Measurements from ENCODE around the gene MBD4.

MBD4 gene

GRCh38 chr3:129383292-129383860, 56.4 kb downstream of the MBD4 start:
- peaks cover 4% of the 10 kb centered on the region for H3K4me1 ChIP-seq (ENCODE audit: insufficient read depth, low read length, severe bottlenecking)
- TF ChIP-seq CTCF (IDR thresholded peaks at IDR 0.05; ENCODE audit: low read length) (peak; percentile 99), EZH2 (IDR thresholded peaks at IDR 0.05; ENCODE audit: borderline replicate concordance, low read length) (no peak)
- H3K27ac ChIP-seq (ENCODE audit: low read depth, low read length, poor library complexity, severe bottlenecking) = no peak overlapping the region
- no peaks in the 10 kb centered on the region for H4K20me1 ChIP-seq (ENCODE audit: insufficient read depth, low read length)
- no peaks in the 10 kb centered on the region for H3F3A ChIP-seq (ENCODE audit: insufficient read depth, low read length)
- H3K4me3 ChIP-seq (ENCODE audit: low read depth, low read length, poor library complexity, severe bottlenecking) = no peak overlapping the region
- H3K9me3 ChIP-seq (ENCODE audit: low read length) = peaks cover 11% of the 10 kb centered on the region
- peaks cover 19% of the 10 kb centered on the region for H3K36me3 ChIP-seq (ENCODE audit: insufficient read depth, low read length)
- no peak overlapping the region for H2AFZ ChIP-seq (ENCODE audit: low read length)
- H3K79me2 ChIP-seq (ENCODE audit: insufficient read depth, low read length) = no peaks in the 10 kb centered on the region
- no peak overlapping the region for H3K4me2 ChIP-seq (ENCODE audit: low read length)
- no peak overlapping the region for H3K9ac ChIP-seq (ENCODE audit: low read length)
- no peaks in the 10 kb centered on the region for H3K9me2 ChIP-seq (ENCODE audit: low read depth, low read length)
- peaks cover 8% of the 10 kb centered on the region; the same call in 1 of the 2 replicates for H3K27me3 ChIP-seq (ENCODE audit: insufficient read depth, low read length)

GRCh38 chr3:129382366-129382765, 57.4 kb downstream of the MBD4 start:
- Histone ChIP-seq H3K4me1 (ENCODE audit: insufficient read depth, low read length, severe bottlenecking) (peaks cover 4% of the 10 kb centered on the region), H3K9ac (ENCODE audit: low read length) (no peak overlapping the region), H3K9me2 (ENCODE audit: low read depth, low read length) (no peaks in the 10 kb centered on the region), H3K9me3 (ENCODE audit: low read length) (peaks cover 21% of the 10 kb centered on the region), H3F3A (ENCODE audit: insufficient read depth, low read length) (no peaks in the 10 kb centered on the region), H3K4me3 (ENCODE audit: low read depth, low read length, poor library complexity, severe bottlenecking) (no peak overlapping the region), H3K27ac (ENCODE audit: low read depth, low read length, poor library complexity, severe bottlenecking) (no peak overlapping the region), H4K20me1 (ENCODE audit: insufficient read depth, low read length) (no peaks in the 10 kb centered on the region), H3K79me2 (ENCODE audit: insufficient read depth, low read length) (no peaks in the 10 kb centered on the region), H3K36me3 (ENCODE audit: insufficient read depth, low read length) (peaks cover 9% of the 10 kb centered on the region; the same call in 1 of the 2 replicates), H3K4me2 (ENCODE audit: low read length) (no peak overlapping the region), H2AFZ (ENCODE audit: low read length) (no peak overlapping the region), H3K27me3 (ENCODE audit: insufficient read depth, low read length) (peaks cover 8% of the 10 kb centered on the region; the same call in 1 of the 2 replicates)
- TF ChIP-seq CTCF (IDR thresholded peaks at IDR 0.05; ENCODE audit: low read length) = no peak
- TF ChIP-seq EZH2 (IDR thresholded peaks at IDR 0.05; ENCODE audit: borderline replicate concordance, low read length) = no peak
